Measurements from ENCODE around the gene SLC44A2. TPM values are rescaled to one million over a fixed set of nuclear protein-coding genes. Genes with fewer than 3 reads are reported as not detected.

The SLC44A2 gene
- total and polyA plus RNA-seq, 2 of the 8 experiments (the other 6 are each of a cell fraction or from before 2014, with no cell fraction given), result 105 to 120 TPM

GRCh38 chr19:10642473-10643171 lies 17.3 kb downstream of the SLC44A2 start:
- H3K4ac ChIP-seq (replicated peaks; ENCODE audit: insufficient read length, low read depth, low read length), result no peak overlapping the region
- H4K5ac ChIP-seq (ENCODE audit: insufficient read length, low read depth, low read length), result no peak overlapping the region
- H2AFZ ChIP-seq (ENCODE audit: low read length), result no peak overlapping the region
- H3K27me3 ChIP-seq (replicated peaks in 1 of 4; ENCODE audit: control insufficient read depth in 3 of 4, extremely low read depth in 1 of 4, insufficient read depth in 3 of 4, low read length in 3 of 4), result no peaks in the 10 kb centered on the region
- peaks cover 6 to 17% (median 13%) of the 10 kb centered on the region in 4 experiments for H3K4me1 ChIP-seq (replicated peaks in 1 of 4; ENCODE audit: control insufficient read depth in 3 of 4, insufficient read depth in 4 of 4, low read length in 3 of 4)
- no peak overlapping the region for H3K4me2 ChIP-seq (ENCODE audit: insufficient read depth in 1 of 2, low read depth in 2 of 2, low read length in 2 of 2)
- H3K9me3 ChIP-seq (ENCODE audit: insufficient read depth in 2 of 2, low read depth in 1 of 2, low read length in 1 of 2), result no peaks in the 10 kb centered on the region
- WGBS, 2 experiments (ENCODE audit: extremely low coverage in 1 of 2, insufficient coverage in 1 of 2, insufficient read length in 1 of 2, insufficient replicate concordance in 2 of 2, low coverage in 1 of 2, low lambda C conversion rate in 2 of 2, missing lambda C conversion rate in 1 of 2), result 87% methylated on average over 23 of the region's 25 CpGs; no CpG with 5 or more reads in 1 of the 2 experiments
- H4K20me1 ChIP-seq (replicated peaks in 1 of 2; ENCODE audit: control insufficient read depth in 1 of 2, insufficient read depth in 2 of 2, low read length in 2 of 2), result peaks cover 0 to 2% of the 10 kb centered on the region in 2 experiments
- DNase-seq (ENCODE audit: low read depth in 1 of 2, low spot score in 2 of 2) (no peak), FAIRE-seq (no peak)
- no peak overlapping the region for H3K14ac ChIP-seq (ENCODE audit: insufficient read length)
- H4K8ac ChIP-seq (ENCODE audit: extremely low read depth, insufficient read depth, low read length), result 0 out of 2 replicates have a peak overlapping the region, but pooled peaks have one; percentile 15
- H3K36me3 ChIP-seq (ENCODE audit: control insufficient read depth in 2 of 4, insufficient read depth in 4 of 4, low read length in 3 of 4), result peaks cover 12 to 38% (median 19%) of the 10 kb centered on the region in 4 experiments; a peak in 7 of 8 replicates
- H3K18ac ChIP-seq (ENCODE audit: extremely low read depth, low read length), result 0 out of 2 replicates have a peak overlapping the region, but pooled peaks have one; percentile 7
- 0 out of 2 replicates have a peak overlapping the region, but pooled peaks have one; percentile 19 for H2AK5ac ChIP-seq (ENCODE audit: low read depth, low read length)
- H3K79me2 ChIP-seq (ENCODE audit: control insufficient read depth in 1 of 2, insufficient read depth in 2 of 2, low read length in 2 of 2), result no peaks in the 10 kb centered on the region
- peak overlapping the region; percentile 60; the same call in 1 of the 2 replicates for H2BK5ac ChIP-seq (ENCODE audit: low read depth, low read length)
- H3K9ac ChIP-seq (replicated peaks in 1 of 4; ENCODE audit: extremely low read depth in 1 of 4, low read depth in 3 of 4, low read length in 3 of 4), result no peak overlapping the region
- H2BK120ac ChIP-seq (replicated peaks; ENCODE audit: low read depth, low read length), result no peak overlapping the region
- TF ChIP-seq ATF3 (IDR thresholded peaks at IDR 0.05; ENCODE audit: insufficient read depth, low read depth, low read length), result no peak
- no peak for TF ChIP-seq TAF1 (IDR thresholded peaks at IDR 0.05; ENCODE audit: low read depth, low read length)
- no peak for TF ChIP-seq HDAC2 (IDR thresholded peaks at IDR 0.05; ENCODE audit: borderline replicate concordance in 1 of 2, low read depth in 2 of 2, low read length in 2 of 2)
- no peak for TF ChIP-seq NANOG (IDR thresholded peaks at IDR 0.05; ENCODE audit: insufficient read depth, low read depth, low read length, poor library complexity, severe bottlenecking)
- TF ChIP-seq POLR2A (IDR thresholded peaks at IDR 0.05; ENCODE audit: control extremely low read depth in 1 of 2, low read depth in 2 of 2, low read length in 2 of 2), result no peak
- TF ChIP-seq POU5F1 (IDR thresholded peaks at IDR 0.05; ENCODE audit: low read depth, low read length), result no peak
- TF ChIP-seq SRF (IDR thresholded peaks at IDR 0.05; ENCODE audit: low read depth, low read length), result no peak
- ChIA-PET CTCF (ENCODE audit: partially characterized antibody) (interaction anchor here (1.0 to 14.2 kb wide), 6 partner anchors 10 to 60 kb away, joined by 4 to 267 read pairs (median 14); partner anchors contain the start of gene SLC44A2), POLR2A (ENCODE audit: partially characterized antibody) (interaction anchor here (0.6 to 59.0 kb wide), 15 partner anchors 9 to 883 kb away, joined by 3 to 1874 read pairs (median 5); partner anchors contain the start of genes CDKN2D, DNM2, ILF3 and QTRT1)
- H2BK15ac ChIP-seq (ENCODE audit: low read length), result no peak overlapping the region
- H2BK12ac ChIP-seq (ENCODE audit: low read depth, low read length), result no peak overlapping the region
- H3K23ac ChIP-seq (ENCODE audit: insufficient read length), result no peak overlapping the region
- H3K23me2 ChIP-seq (ENCODE audit: low read depth, low read length), result no peaks in the 10 kb centered on the region
- no peak overlapping the region for H4K91ac ChIP-seq (replicated peaks; ENCODE audit: insufficient read length, low read length)
- peak overlapping the region; percentile 12; the same call in 1 of the 2 replicates for H3K27ac ChIP-seq (ENCODE audit: low read depth, low read length)
- H3K56ac ChIP-seq (replicated peaks; ENCODE audit: insufficient read length, low read depth, low read length), result no peak overlapping the region
- H2BK20ac ChIP-seq (ENCODE audit: low read length), result no peak overlapping the region
- H3K79me1 ChIP-seq (ENCODE audit: low read depth, low read length), result no peaks in the 10 kb centered on the region; the same call in 1 of the 2 replicates
- no peak overlapping the region for H3K4me3 ChIP-seq (ENCODE audit: extremely low read depth in 1 of 4, insufficient read depth in 2 of 4, low read depth in 3 of 4, low read length in 4 of 4)

All from H1 (cell line).